IPS-NIHi7 (cell line): ENCODE data around the gene NT5DC1.

Experiments
- DNase-seq: peaks from one replicate; pipeline ENCODE4 v3.0.0; 2012; ENCODE audit warnings: mixed read lengths; ENCODE audit errors: extremely low spot score

NT5DC1 gene

DNA sequence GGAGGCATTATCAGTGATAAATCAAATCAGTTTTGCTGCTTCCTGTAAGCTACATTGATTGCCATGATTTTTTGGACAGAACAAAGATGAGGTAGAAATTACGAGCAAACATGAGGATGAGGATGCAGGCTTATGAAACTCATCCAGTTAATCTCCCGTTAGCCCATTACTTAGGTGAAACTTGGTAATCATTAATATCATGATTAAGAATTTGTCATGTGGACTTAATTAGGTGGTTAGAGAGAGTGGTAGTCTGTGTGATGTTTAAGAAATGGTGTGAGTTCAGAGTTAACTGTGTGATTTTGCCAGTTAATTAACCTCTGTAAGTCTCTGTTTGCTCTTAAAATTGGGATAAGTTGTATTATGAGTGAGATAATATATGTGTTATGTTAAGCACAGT, 91.2 kb downstream of the NT5DC1 start:
- DNase-seq: no peak

- DNase-seq: no peak
Measured at GRCh38 chr6:116192786-116193185, 92.1 kb downstream of the NT5DC1 start.

GRCh38 chr6:116196841-116197240, 96.2 kb downstream of the NT5DC1 start:
- no peak for DNase-seq

- no peak for DNase-seq
Measured at GRCh38 chr6:116200619-116201249, 100.1 kb downstream of the NT5DC1 start.

- no peak for DNase-seq
Measured at GRCh38 chr6:116201538-116201937, 100.9 kb downstream of the NT5DC1 start.

DNA sequence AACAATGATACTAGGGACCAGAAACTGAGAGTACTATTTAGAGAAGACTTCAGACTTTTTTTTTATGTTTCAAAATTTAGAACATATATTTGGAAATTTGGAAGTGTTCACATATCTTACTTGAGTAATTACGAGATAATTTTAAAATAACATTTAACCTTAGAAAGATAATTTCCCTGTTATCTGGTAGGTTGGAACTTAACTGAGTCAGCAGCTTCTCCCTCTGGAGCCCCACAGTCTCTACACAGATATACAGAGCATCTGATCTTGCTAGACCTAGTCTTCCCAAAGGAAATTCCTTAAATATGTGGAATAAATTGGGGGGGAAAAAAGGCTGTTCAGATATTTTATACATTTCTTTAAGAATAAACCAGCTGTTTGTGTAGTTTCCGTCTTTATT, 104.6 kb downstream of the NT5DC1 start:
- no peak for DNase-seq

GRCh38 chr6:116206231-116206903, 105.7 kb downstream of the NT5DC1 start:
- DNase-seq: no peak

DNA sequence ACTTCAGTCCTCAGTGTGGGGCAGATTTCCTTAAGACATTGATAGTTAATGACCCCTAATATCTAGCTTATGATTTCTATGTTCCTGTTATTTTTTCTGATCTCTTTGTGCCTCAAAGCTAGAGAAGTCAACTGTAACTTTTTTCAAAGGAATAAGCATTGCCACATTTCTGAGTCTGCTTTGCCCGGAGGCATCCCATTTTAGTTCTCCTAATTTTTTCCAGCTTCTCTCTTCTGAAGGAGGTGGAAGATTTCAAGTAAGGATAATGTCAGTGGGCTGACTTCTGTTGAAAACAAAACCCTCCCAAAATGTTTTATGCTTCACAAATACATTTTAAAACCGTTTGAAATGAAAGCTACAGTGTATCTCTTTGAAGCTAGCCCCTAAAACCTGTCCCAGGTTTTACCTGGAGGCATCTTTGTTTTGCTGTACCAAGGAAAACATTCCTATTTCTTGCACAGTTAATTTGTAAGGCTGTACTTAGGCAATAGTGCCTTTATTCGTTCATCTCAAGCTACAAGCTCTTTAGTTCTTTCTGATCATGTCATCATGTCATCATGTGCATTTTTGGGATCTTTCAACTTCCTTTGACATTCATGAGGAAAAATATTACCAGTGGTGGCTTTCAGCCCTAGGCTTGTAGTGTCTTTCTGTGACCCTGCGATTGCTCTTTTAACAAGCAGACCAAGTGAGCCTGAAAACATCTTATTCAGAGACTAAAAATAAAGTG, 107.6 kb downstream of the NT5DC1 start:
- no peak for DNase-seq

- DNase-seq: no peak
Measured at GRCh38 chr6:116210316-116210715, 109.7 kb downstream of the NT5DC1 start.

- DNase-seq: no peak
Measured at GRCh38 chr6:116210750-116211425, 110.2 kb downstream of the NT5DC1 start.

DNA sequence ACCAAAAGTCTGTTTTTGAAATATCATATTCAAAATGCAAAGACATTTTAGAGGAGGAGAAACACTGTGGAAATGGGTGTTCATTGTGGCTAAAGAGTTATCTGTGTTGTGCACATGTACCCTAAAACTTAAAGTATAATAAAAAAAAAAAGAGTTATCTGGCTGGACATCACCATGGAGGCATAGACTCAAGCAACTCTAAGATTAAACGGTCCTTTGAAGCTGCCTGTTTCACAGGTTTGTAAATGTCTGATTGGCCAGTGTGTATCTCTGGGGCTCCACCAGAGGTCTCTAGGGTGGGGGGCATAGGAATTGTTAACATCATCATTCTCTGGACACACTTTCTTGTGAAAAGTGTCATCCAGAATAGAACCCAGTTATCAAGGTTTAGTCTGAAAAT, 114.0 kb downstream of the NT5DC1 start:
- no peak for DNase-seq

DNA sequence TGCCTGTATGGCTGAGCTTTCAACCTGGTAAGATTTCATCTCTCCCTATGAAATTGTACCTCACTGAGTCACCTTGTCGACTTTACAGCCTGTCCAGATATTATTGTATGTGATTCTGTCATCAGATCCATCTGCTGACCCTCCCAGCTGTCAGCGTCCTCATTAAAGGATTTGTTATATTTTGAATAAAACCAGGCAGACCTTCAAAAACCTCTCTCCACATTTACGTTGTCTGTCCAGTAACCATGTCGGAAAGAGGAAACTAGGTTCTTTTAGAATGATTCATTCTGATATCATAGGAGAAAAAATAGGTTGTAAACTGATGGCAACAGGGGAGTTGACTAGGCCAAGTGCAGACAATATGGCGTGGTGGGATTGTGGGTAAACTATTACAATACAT, 114.8 kb downstream of the NT5DC1 start:
- no peak for DNase-seq

DNA sequence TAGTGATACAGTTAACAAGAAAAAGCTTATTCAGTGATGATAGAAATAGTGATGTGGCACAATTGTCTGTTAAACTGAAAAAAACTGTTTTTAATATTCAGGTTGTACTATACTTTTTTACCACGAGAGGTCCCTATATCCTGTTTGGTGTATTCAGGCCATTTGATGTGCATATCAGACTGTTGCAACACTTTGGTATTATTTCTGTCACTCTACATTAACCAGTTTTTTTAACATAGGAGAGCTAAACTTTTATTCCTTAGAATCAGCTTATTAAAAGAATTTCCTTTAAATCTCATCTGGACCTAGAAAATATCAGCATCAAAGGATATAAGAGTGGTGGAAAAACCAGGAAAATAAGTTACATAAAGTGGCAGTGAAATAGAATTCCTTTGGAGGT, 116.4 kb downstream of the NT5DC1 start:
- peak; percentile 18 for DNase-seq

DNA sequence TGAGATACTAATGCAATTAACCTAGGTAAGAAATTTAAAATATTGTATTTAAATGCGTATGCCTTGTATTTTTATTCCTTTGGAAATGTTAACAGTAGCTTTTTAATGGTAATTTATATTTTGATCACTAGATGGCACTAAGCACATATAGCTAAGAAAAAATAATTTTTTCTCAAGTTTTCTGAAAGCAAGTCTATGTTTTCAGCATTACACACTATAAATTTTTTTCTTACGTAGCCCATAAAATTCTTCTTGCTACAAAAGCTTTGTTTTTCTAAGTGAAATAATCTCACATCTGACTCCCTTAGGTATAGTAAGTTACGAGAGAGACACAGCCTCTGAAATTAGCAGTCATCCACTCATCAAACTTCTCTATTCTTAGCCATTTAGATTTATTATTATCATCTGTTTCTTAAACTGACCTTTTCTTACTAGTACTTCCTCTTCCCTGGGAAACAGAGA, 117.5 kb downstream of the NT5DC1 start:
- DNase-seq: no peak

DNA sequence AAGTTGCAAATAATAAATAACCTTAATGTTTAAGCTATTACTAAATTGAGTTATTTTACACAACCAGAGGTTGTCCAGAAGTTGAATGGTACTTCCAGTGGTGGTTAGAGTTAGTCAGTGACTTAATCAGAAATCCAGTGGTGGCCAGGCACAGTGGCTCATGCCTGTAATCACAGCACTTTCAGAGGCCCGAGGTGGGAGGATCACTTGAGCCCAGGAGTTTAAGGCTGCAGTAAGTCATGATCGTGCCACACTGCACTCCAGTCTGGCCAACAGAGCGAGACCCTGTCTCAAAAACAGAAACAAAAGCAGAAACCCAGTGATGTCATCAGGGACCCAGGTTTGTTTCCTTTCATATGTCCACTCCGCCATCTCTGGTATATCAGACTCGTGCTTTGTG, 118.2 kb downstream of the NT5DC1 start:
- DNase-seq: no peak

- DNase-seq: no peak
Measured at GRCh38 chr6:116221067-116221466, 120.4 kb downstream of the NT5DC1 start.

DNA sequence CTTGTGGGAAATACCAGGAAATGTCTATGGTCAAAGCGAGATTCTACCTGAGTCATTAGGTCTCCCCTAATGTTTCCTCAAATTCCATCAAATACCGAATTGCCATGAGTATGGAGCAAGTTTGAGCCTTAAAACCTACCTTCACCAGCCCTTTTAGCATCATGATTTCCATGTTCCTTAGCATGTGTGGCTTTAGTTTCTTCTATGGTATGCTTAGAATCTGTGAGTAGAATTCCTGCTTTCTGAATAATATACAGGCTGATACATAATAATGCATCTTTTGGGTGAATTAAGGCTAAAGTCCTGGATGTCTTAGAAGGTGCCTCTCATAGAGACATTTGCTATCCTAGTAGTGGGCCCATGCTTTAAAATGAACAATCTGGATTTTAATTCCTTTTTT, 121.3 kb downstream of the NT5DC1 start:
- DNase-seq: no peak

DNA sequence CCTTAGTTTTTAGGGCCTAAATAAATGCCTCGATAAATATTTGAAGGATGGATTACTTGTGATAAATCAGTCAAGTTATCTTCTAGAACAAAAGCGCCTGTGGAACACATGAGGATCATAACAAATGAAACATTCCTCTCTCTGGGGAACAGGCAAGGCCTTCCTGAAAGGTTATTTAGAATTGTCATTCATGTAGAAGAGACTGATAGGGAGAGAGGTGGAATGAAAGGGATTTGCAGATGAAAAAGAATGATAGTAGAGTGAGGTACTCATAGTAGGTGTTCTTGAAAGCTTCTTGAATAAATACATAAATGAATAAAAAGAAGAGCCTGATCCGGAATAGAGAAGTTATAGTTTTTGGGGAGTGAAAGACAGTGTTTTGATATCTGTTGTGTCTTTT, 122.7 kb downstream of the NT5DC1 start:
- DNase-seq: no peak

- peak; percentile 93 for DNase-seq
Measured at GRCh38 chr6:116229287-116229913, 128.7 kb downstream of the NT5DC1 start.

- no peak for DNase-seq
Measured at GRCh38 chr6:116234689-116235088, 134.0 kb downstream of the NT5DC1 start.

DNA sequence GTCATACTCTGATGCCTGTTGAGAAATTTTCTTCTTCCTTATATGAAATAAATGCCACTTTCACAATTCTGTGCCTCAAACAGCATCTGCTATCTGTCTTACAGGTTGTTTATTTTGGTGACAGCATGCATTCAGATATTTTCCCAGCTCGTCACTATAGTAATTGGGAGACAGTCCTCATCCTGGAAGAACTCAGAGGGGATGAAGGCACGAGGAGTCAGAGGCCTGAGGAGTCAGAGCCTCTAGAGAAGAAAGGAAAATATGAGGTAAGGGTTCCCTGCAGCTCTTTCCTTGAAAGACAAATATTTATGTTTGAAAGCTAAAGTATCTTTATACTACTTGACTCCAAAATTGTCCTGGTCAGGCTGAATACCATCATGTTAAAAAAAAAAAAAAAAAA, 137.4 kb downstream of the NT5DC1 start:
- no peak for DNase-seq

DNA sequence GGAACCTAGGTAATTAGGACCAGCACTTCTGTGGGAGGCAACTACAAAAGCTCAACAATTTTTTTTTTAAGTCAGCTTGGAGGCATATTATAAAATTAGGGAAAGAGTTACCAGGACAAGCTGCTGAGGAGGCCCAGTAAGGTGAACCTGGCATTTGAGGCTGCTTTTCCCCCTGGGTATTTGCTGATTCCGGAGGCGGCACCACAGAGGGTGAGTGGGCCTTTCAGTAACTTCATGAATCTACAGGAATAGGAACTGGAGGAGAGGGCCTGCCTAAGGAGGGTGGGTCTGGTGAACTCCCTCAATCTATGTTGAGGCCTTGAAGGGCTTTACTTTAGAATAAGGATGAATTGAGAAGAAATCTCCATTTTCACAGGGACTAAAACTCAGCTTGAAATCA, 138.6 kb downstream of the NT5DC1 start:
- no peak for DNase-seq
